Activated naive CD8-positive, alpha-beta T cell treated with anti-CD3 and anti-CD28 coated beads, Interleukin-2, amount 50 U/mL, for 16 hours (primary cell): Measurements from ENCODE around the gene OR1L6.

Experiments used
- DNase-seq: peaks from one replicate; pipeline ENCODE4 v3.0.0-alpha.2; 2020; ENCODE audit warnings: low read depth, low spot score

Gene OR1L6

GRCh38 chr9:122742003-122742402 is at the start of gene OR1L6:
OR1L6 (plus strand) TSS chr9:122742303; CDS start chr9:122749848, 7,545 bp downstream.
- no peak for DNase-seq

- no peak for DNase-seq
These were observed 46.4 kb upstream of the OR1L6 start for GRCh38 chr9:122695696-122696095.

GRCh38 chr9:122718038-122718437 is 24.1 kb upstream of the OR1L6 start:
- no peak for DNase-seq

GRCh38 chr9:122719218-122719617 is 22.9 kb upstream of the OR1L6 start:
- no peak for DNase-seq

- DNase-seq = no peak
These were observed 18.4 kb upstream of the OR1L6 start, which contains the start of gene OR1L4 for GRCh38 chr9:122723690-122724089. OR1L4 (plus strand) TSS chr9:122723990; CDS start chr9:122723990, 0 bp downstream.

- DNase-seq = no peak
These were observed 12.7 kb downstream of the OR1L6 start for GRCh38 chr9:122754825-122755224.

GRCh38 chr9:122767817-122768216 is 25.7 kb downstream of the OR1L6 start:
- no peak for DNase-seq

GRCh38 chr9:122777052-122777451 is 34.9 kb downstream of the OR1L6 start:
- DNase-seq = no peak

GRCh38 chr9:122777935-122778627 is 36.0 kb downstream of the OR1L6 start:
- no peak for DNase-seq

GRCh38 chr9:122779181-122779580 is 37.1 kb downstream of the OR1L6 start:
- DNase-seq = no peak

GRCh38 chr9:122780026-122780425 is 37.9 kb downstream of the OR1L6 start:
- DNase-seq = no peak

GRCh38 chr9:122781671-122782070 is 39.6 kb downstream of the OR1L6 start:
- DNase-seq = no peak

- no peak for DNase-seq
These were observed 43.2 kb downstream of the OR1L6 start for GRCh38 chr9:122785269-122785668.

- DNase-seq = no peak
These were observed 44.2 kb downstream of the OR1L6 start for GRCh38 chr9:122786338-122786737.

- DNase-seq = no peak
These were observed 46.7 kb downstream of the OR1L6 start, which contains the start of gene OR5C1 for GRCh38 chr9:122788831-122789230. OR5C1 (plus strand) TSS chr9:122788933; CDS start chr9:122788933, 0 bp downstream.

- DNase-seq = no peak
These were observed 47.3 kb downstream of the OR1L6 start for GRCh38 chr9:122789256-122790046.

GRCh38 chr9:122791872-122792669 is 50.0 kb downstream of the OR1L6 start:
- no peak for DNase-seq

- no peak for DNase-seq
These were observed 55.4 kb downstream of the OR1L6 start for GRCh38 chr9:122797316-122798063.
